ENCODE data around the gene NFIA. TPM values are rescaled to one million over a fixed set of nuclear protein-coding genes. Genes with fewer than 3 reads are reported as not detected.

The NFIA gene
- total RNA-seq, 1 donor from 2014 or later = 111 TPM

DNA sequence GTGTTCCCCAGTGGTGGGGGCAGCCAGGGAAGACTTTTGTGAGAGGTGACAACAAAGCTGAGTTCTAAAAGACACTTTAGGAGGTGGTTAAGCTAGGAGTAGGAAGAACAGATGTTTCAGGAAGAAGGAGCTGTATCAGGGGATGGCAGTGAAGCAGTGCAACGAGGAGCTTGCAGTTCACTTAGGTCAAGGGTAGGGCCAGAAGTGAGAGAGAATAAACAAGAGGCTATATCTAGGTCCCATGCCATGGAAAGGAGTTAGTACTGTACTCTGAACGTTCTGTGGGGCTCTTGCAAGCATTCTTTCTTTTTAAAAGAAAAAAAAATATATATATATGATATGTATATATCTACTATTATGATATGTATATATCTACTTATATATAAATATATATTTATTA, 244.4 kb downstream of the NFIA start:
- DNase-seq (ENCODE audit: low spot score) = no peak

DNA sequence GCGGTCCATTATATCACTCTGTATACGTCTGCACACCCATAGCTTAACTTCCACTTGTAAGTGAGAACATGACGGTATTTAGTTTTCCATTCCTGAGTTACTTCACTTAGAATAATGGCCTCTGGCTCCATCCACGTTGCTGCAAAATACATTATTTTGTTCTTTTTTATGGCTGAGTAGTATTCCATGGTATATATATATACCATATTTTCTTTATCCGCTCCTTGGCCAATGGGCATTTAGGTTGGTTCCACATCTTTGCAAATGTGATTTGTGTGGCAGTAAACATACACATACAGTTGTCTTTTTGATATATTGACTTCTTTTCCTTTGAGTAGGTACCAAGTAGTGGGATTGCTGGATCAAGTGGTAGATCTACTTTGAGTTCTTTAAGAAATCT, 245.1 kb downstream of the NFIA start:
- DNase-seq (ENCODE audit: low spot score) = no peak

DNA sequence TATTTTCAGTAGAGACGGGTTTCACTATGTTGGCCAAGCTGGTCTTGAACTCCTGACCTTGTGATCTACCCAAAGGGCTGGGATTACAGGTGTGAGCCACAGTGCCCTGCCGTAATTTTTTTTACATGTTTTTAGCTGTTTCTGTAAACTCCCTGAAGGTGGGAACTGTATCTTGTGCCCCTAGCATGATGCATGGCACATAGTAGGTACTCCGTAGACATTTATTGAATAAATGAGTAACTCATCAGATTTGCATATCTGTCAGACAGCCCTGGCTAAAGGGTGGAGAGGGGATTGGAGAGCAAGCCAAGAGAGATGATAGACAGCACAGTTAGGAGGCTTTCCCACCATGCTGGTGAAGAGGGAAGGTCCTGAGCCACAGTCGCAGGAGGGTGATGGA, 247.2 kb downstream of the NFIA start:
- no peak for DNase-seq (ENCODE audit: low spot score)

DNA sequence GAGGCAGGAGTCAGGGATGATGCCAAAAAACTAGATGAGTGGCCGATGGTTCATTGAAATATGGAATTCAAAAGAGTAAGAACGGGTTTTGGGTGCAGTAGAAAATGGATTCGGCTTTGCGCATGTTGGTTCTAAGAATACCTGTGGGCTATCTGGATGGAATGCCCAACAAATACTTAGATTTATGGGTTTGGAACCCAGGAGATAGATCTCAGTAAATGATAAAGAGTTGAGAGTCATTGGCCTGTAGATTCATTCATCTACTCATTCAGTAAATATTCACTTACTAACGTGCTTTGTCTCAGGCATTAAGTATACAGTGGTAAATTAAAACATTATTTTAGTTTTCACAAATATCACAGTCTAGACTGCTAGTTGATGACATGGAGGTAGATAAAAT, 247.7 kb downstream of the NFIA start:
- no peak for DNase-seq (ENCODE audit: low spot score)

DNA sequence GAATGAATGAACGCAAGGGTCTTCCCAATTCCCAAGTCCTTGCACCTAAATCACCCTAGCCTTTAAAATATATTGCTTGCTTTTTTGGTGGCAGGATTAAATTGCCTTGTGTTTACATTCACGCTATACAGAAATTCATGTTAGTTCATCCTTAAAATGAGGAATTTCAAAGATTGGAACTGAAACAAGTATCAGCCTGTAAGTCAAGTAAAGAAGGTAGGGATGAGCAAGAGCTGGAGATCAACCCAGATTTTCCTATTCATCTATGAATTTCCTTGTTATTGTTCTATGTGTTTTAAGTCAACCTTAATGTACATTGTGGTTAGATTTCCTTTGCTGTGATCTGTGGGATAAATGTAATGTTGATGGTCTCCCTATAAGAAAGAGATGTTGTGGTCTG, 248.2 kb downstream of the NFIA start:
- no peak for DNase-seq (ENCODE audit: low spot score)

DNA sequence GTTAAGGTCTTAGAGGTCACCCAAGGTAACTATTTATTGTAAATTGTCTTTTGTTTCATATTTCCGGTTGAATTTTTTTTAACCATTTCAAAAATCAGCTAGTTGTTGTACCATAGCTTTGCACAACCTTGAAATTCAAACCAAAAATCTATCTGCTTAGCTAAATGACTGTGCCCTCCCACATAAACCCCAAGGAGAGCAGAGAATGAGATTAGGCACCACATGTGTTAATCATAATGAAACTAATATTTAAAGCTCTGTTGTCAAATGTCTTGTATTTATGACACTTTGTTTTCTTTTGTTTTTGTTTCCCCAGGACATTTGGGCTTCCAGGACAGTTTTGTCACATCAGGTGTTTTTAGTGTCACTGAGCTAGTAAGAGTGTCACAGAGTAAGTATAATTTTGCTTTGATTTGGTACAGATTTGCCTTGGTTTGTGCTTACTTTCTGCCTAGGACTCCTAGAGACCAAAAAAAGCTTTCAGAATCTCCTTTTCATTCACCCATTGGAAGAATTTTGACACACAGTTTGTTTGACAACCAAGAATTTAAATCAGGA, 249.9 kb downstream of the NFIA start:
- no peak for DNase-seq (ENCODE audit: low spot score)

DNA sequence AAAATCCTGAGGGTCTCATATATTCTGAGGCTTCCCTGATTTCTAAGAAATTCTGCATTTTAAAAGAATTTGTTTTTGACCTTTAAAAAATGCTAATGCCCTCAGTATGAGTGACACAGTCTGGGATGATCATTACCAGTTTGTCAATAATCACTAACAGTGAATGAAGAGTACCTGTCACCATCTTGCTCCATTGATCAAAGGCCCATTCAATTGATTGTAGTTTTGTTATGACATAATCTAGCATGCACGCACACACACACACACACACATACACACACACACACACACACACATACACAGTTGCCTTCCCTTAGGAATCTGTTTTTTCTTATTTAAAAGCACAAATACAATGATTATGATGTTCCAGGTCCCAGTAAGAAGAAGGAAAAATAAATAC, 250.4 kb downstream of the NFIA start:
- DNase-seq (ENCODE audit: low spot score) = no peak

DNA sequence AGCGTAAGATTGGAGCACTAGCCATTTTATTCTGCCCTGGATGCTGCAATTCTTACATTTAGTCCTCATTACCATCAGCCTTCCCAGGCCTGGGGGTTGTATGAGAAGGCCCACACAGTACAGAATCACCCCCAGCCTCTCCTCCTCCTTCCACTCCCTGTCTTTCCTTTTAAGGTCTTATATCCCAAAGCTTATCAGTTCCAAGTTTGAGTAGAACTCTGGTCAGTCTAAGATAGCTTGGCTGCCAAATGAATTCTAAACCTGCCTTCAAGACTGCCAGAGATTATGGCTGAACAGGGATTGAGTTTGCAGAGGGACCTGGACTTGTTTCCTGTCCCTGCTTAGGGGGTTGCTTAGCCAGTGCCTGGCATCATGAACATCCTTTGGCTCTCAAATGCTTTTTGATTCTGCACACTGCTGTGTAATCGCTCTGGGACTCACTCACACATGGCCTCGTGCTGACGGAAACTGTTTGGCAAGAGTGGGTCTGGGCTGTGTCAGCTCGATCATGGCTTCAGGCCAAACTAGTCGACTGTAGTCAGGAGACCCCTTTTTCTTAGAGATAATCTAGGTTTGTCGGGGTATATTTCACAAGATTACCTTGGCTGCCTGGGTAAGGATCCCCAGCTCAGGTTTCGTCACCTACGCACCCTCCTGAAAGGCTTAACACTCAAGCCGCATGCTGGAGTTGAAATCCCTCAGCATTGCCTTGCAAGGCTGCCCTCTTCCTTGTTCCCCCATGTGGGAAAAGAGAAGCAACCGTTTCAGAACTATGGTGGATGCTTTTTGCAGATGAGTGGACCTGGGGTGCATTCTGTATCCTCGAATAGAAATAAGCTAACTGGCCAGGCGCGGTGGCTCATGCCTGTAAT, 252.6 kb downstream of the NFIA start:
- no peak for DNase-seq (ENCODE audit: low spot score)

DNA sequence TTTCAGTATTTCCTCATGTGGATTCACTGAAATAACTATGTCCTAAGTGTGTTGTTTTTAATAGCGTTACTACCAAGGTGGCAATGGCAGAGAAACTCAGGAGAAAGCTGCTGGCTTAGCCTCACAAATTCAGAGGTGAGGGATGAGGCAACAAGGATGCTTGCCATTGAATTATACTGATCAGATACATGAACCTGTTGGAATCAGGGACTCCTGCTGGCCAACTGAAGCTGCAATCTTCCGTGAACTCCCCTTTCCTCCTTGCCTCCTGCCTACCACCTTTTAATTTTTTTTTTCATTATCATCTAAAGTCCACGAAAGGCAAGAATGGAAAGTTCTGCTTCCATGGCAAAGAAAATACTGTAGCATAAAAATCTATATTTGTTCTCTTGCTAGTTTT, 254.7 kb downstream of the NFIA start:
- DNase-seq (ENCODE audit: low spot score) = no peak

DNA sequence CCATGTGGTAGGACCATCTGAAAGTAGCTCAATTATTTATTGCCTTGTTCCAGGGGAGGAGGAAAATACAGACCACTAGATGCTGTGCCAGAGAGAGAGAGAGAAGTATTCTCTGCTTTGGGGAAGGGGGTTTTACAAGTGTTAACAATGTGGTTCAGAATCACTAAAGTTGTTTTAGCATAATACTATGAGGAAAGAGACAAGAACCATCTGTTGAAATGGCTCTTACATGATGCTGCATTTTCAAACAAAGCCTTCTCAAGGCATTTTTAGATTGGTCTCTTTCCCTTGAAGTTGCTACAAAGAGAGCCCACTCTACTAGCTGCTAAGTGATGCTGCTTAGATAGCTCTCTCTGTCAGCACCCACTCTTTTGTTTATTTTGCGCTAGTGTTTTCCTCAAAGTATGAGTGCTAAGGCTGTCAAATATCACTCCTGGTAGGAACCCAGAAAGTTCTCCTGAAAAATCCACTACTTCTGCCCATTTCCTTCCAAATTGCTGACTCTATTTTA, 255.1 kb downstream of the NFIA start:
- DNase-seq (ENCODE audit: low spot score) = no peak

DNA sequence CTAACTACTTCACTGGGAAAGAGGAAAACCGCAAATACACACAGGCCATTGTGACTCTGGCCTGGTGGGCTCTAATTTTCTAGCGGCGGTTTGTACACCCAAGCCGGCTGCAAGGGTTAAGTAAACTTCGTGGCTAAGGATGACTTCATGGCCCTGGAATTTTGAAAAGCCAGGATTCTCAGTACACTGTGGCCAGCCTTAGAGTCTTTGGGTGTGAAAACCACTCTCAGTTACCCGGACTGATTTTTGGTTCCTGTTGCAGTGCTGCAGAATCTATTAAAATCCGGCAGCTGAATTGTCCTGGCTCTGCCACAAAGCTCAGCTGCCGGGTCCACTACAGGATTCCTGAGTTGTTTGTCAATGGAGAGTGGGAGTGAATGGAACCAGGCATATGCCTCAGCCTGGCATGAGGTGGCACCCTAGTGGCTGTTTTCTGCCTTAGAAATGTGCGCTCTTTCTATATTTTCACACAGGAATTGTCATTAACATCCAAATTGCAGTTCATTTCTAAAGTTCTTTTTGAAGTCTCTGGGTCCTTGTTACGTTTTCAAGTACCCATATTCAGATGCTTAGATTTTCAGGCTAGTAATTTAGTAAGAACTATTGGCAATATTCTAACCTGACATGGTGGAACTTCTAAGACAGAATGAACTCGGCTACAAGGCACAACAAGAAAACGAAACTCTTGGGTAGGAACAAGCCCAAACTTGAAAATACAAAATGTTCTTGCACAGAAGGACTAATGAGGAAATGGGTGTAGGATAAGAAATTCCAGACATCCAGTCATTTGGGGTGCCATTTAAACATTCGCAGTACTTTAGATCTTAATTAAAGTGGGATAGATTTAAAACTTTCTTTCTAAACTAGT, 255.9 kb downstream of the NFIA start:
- DNase-seq (ENCODE audit: low spot score) = no peak

DNA sequence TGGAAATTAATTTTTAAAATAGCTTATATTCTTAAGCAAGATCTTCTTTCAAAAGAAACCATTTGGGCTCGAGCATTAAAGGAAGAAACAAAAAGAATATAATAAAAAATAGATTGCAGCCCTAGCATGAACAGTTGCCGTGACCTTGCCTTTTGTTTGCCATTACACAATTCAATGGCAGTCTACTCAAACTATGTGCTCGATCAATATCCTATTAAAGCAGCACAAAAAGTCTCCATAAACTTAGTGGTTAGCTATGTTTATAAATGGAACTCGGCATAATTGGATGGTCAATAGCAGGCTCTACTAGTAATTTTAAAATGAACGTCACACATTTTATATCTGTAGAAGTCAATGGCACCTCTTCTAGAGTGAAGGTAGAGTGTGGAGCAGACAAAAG, 256.5 kb downstream of the NFIA start:
- DNase-seq (ENCODE audit: low spot score) = no peak

DNA sequence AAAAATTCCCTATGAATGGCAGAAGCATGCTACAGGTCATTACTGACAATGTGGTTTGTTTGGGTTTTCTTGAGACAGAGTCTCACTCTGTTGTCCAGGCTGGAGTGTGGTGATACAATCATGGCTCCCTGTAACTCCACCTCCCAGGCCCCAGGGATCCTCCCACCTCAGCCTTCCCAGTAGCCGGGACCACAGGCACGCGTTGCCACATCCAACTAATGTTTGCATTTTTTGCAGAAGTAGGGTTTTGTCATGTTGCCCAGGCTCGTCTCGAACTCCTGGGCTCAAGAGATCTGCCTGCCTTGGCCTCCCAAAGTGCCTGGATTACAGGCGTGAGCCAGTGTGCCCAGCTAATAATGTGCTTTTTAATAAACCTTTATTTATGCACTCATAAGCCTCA, 259.1 kb downstream of the NFIA start:
- no peak for DNase-seq (ENCODE audit: low spot score)

DNA sequence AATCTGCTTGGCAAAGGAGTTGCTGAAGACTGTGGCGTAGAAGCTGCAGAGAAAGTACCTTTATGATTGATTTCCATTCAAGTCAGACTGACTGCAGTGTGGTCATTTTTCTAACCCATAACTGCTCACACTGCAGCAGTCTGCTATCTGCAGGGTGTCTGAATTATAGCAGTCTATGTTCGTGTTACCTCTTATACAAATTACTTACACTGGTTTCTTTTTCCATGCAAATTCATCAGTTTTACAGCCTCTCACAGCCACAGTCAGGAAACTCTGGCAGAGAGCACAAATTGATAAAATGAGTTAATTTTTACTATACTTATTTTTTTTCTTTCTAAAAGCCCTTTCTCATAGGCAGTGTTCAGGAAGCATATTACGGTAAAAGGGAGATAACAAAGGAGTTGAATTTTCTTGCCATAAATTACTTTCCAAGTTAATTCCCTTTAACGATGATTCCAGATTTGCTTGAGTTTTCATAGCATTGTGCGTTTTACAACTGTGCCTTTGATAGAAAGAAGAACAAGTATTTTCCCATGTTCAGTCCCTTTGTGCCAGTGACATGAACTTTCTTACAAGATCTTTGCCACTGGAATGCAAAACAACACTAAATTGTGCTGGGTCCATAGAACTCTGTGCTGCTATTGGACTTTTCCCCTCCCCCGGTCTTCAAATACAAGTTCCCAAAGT, 261.5 kb downstream of the NFIA start:
- no peak for DNase-seq (ENCODE audit: low spot score)

DNA sequence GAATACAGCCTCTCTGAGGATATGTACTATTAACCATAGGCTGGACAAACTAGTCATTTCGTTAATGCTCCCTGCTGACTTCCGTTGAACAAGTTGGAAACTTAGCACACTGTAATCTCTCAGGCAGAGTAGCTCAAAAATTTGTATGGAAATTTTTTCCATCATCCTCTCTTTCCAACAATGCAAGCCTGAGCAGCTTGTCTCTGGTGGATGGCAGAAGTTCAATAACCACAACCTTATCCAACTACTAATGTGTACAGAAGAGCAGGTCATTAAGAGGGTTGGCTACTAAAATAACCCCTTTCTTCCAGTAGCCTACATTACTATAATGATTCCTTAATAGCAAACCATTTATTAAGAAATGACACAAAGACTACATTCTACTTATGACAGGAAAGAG, 262.3 kb downstream of the NFIA start:
- DNase-seq (ENCODE audit: low spot score) = no peak

DNA sequence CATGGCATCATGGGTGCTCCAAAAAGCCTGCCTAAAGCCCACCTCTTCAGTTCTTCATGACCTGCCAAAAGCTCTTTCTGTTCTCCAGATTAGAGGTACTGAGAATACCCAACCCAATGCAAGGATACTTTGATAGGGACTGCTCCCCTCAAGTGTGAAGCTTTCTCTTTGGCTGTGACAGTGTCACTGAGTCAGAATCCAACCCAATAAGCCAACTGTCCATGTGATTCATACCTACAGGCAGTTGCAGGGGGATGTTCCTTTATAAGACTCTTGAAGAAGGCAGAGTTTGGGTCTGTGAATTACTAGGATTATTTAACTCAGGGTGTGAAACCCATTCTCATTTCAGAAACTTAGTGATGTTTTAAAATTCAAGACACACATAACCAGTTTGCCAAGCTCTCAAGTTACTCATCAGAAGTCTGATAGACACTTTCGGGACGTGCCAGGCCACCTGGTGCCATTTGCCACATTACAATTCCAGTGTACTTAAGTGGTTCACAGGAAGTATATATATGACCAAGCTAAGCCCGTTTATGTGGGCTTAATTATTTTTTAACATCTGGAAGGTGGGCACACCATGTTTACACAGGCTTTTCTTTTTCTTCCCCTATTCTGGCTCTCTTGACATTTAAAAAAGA, 265.8 kb downstream of the NFIA start:
- no peak for DNase-seq (ENCODE audit: low spot score)

DNA sequence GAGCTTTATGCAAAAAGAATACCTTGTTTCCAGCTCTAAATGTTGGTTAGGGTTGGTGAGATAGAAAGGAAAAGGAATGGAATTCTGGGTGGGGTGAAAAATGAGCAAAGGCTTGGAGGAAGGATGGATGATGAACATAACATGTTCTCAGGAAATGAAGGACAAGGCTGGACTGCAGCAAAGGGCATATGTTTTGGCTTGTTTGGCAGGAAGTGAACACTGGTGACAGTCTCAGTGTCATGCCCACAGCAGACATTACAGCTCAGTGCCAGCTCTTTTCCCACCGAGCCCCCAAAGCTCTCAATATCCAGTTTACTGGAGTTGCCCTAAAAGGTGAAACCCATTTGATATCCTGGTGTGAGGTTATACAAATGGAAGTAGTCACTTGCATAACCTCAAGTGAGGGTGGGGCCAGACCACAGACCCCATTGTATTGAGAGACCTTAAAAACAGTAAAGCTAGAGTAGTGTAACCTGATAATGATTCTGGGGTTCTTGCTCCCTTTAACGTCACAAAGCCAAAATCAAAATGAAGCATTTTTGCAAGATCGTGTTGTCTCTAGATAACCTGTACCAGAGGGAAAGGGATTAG, 270.6 kb downstream of the NFIA start:
- DNase-seq (ENCODE audit: low spot score) = no peak

DNA sequence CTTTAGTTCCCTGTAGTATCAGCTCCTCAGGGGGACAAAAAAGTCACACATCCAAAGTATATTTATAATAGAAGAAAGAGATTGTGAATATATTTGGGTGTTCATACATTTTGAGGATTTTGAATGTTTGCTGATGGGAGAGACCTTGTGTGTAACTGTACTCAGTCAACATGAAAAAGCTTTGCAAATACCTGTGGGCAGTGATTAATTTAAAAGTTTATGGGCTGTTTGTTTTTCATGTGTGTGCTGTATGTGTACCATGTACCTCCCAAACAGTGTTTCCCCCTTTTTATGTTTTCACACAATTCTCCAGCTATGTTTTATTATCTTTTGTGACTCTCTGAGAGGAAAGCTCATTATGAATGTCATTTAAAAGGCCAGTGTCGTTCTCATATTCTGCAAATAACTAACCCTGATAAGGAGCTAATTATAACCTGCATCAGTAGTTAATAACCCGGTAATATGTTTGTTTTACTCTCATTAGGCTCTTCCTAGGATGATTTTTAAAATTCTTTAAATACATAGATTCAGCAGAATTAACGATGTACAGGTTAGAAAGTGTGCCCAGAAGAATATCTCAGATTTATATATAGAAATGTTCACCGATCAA, 271.5 kb downstream of the NFIA start:
- DNase-seq (ENCODE audit: low spot score) = no peak

DNA sequence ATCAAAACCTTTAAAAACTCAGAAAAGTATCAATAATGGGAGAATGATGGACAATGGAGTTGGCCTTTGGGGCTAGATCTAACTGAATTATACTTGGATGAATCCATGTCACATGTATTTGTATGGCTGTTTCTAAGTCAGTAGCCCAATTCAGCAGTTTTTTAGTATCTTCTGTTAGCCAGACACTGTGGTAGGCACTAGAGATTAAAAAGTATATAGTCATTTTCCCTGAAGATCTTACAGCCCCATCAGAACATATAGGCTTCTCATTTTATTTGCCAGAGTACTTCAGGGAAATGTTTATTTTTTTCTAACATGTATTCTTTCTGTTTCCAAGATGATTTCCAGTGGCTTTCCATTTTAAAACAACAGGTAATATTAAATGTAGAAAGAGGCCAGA, 273.7 kb downstream of the NFIA start:
- no peak for DNase-seq (ENCODE audit: low spot score)

DNA sequence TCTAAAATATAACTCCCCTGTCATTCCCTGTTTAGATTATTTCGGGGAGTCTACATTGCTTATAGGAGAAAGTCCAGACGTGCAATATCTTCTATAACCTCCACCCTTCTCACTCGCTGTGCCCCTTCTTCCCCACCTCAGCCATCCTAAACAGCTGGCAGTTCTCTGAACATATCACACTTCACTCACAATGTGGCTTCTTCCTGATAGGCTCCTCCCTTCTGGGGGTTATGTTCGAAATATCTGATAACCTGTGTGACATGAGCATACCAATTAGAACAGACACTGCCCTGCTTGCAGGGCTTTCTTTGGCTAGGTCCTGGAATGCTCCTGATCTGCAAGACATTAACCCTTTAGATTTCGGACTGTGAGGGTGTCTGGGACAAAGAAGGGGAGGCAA, 274.6 kb downstream of the NFIA start:
- DNase-seq (ENCODE audit: low spot score) = no peak
